Measurements from ENCODE around the gene SLC44A3. TPM values are rescaled to one million over a fixed set of nuclear protein-coding genes. Genes with fewer than 3 reads are reported as not detected.

Gene SLC44A3
- total RNA-seq (2022; extraction: Qiagen RNA extraction; ENCODE audit: low read depth), result 1.6 to 2.1 TPM (median 1.9 TPM) in 5 replicates

DNA sequence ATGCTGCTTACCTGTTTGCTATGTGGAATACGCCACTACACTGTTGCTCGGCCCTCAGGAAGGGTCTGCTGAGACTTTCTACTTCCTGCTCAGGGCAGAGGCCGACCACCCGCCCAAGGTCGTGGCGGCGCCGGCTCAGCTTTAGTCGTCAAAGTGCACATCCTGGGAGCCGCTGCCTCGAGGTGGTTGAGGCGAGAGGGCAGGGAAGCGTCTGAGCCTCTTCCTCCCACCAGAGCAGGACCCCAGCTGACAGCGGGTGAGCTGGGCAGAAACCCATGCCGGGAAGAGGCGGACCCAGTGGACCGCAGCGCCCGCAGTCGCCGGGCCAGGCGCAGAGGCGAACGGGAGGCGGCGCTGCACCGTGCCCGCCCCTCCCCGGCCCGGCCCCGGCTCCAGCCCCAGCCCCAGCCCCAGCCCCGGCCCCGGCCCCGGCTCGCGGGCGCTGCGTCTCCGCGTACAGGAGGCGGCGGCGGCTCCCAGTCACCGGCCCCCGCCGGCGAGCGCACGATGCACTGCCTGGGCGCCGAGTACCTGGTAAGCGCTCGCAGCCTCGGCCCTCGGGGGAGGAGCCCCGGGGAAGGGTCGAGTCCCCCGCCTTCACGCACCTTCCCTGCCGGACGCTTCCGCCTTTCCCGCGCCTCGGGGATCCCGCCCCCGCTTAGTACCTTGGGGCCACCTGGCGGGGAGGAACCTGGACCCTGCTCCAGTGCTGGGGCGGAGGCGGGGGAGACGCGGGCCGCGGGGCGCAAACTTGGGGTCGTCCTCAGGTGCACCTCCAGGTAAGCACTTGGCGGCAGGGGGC lies at the start of gene SLC44A3:
Gene SLC44A3, plus strand, starts transcription at position 413 of the 802 bp plus-strand sequence. Its CDS starts 95 bp downstream, at position 508.

DNA sequence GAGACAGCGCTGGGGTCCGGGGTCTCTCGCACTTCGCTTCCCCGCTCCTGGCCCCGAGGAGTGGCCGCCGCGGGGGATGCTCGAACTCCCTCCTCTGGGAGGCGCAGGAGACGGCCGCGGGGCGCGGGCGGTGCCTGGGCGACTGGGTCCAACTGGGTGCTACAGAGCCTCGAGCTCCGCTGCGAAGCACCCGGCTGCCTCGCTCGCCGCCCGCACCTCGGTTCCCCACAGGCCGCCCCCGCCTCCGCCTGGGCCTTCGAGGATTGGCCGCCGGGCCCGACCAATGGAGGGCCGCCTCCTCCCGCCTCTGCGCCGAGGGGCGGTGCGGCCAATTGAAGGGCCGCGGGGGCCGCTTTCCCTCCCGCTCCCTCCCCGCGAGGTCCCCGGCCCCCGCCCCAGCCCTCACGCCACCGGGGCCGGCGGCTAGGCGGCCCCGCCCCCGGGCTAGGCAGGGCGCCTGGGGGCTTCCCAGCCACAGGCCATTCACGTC lies 106.8 kb downstream of the SLC44A3 start, which contains the start of gene CNN3:
Gene CNN3, minus strand, starts transcription at position 196 of the 490 bp plus-strand sequence. CDS start 216 bp downstream, outside the sequence.

Other genes starting within 250 kb of the SLC44A3 start
- gene CNN3, start 106.8 kb downstream of the SLC44A3 start, total RNA-seq (2022; extraction: Qiagen RNA extraction; ENCODE audit: low read depth), result 51.5 to 59.7 TPM (median 58.9 TPM) in 5 replicates

All from A549 treated with DMSO at 1 μM for 4 hours (cell line).